A673 (cell line): ENCODE results near the gene CAV1. TPM values are rescaled to one million over a fixed set of nuclear protein-coding genes. Genes with fewer than 3 reads are reported as not detected.

Experiments used
- BruUV-seq: library from RNA; stranded (reverse); fragments of 400-500 nt; replicated peaks from 2 replicates; lab custom pipeline; 2021; lab: Mats Ljungman, UMichigan
- CTCF ChIA-PET: fragments of 300-600 bp; sonication (Branson Sonifier 250); formaldehyde crosslinking; loops from one replicate; lab custom pipeline; 2022; ENCODE audit warnings: antibody characterized with exemption; lab: Charles Lee
- POLR2A ChIA-PET: fragments of 300-600 bp; sonication (Branson Sonifier 250); formaldehyde crosslinking; loops from one replicate; lab custom pipeline; 2022; ENCODE audit warnings: antibody characterized with exemption; ENCODE audit not compliant: low non-redundant PET; lab: Charles Lee
- DNase-seq: peaks from one replicate; pipeline ENCODE4 v3.0.0-alpha.2; 2015; ENCODE audit warnings: low spot score
- H3K27ac ChIP-seq: fragments of 200-600 bp; sonication (generic); 2 replicates; pipeline ENCODE4 v1.5.1; 2016; ENCODE audit warnings: mixed run types, low read depth, mild to moderate bottlenecking, mixed read lengths, antibody characterized with exemption, low read length; ENCODE audit not compliant: poor library complexity, severe bottlenecking
- H3K27me3 ChIP-seq: fragments of 200-600 bp; sonication (generic); replicated peaks from 2 replicates; pipeline ENCODE4 v1.6.1; 2017; ENCODE audit warnings: mixed run types, low read depth, mild to moderate bottlenecking, mixed read lengths, antibody characterized with exemption, low read length; ENCODE audit not compliant: insufficient read depth, poor library complexity
- H3K36me3 ChIP-seq: fragments of 200-600 bp; sonication (generic); 2 replicates; pipeline ENCODE4 v1.6.1; 2016; ENCODE audit warnings: mixed run types, mild to moderate bottlenecking, mixed read lengths, antibody characterized with exemption, low read length; ENCODE audit not compliant: insufficient read depth, poor library complexity, severe bottlenecking
- H3K4me1 ChIP-seq: fragments of 200-600 bp; sonication (generic); 2 replicates; pipeline ENCODE4 v1.6.1; 2017; ENCODE audit warnings: mixed run types, mild to moderate bottlenecking, mixed read lengths, antibody characterized with exemption, low read length; ENCODE audit not compliant: insufficient read depth, poor library complexity, severe bottlenecking
- H3K4me3 ChIP-seq: fragments of 200-600 bp; sonication (generic); 2 replicates; pipeline ENCODE4 v1.5.1; 2016; ENCODE audit warnings: low read depth, mixed run types, mild to moderate bottlenecking, mixed read lengths, low read length; ENCODE audit not compliant: poor library complexity, severe bottlenecking
- H3K9me3 ChIP-seq: fragments of 200-600 bp; sonication (generic); 2 replicates; pipeline ENCODE4 v1.6.1; 2016; ENCODE audit warnings: mixed run types, low read depth, mild to moderate bottlenecking, mixed read lengths, antibody characterized with exemption, low read length; ENCODE audit not compliant: poor library complexity, severe bottlenecking
- EZH2 ChIP-seq: fragments of 200-600 bp; sonication (generic); IDR thresholded peaks from 2 replicates; pipeline ENCODE4 v1.6.1; 2017; ENCODE audit warnings: borderline replicate concordance, low read depth, mild to moderate bottlenecking, mixed read lengths, antibody characterized with exemption, low read length; ENCODE audit not compliant: poor library complexity, severe bottlenecking
- intact Hi-C: fragments of 100-400 bp; cut with micrococcal nuclease; formaldehyde crosslinking; loops from one replicate; pipeline ENCODE4 v1.10.0; 2022; ENCODE audit not compliant: unreplicated experiment
- total RNA-seq: library from RNA; stranded (reverse); gene quantifications from 2 replicates; pipeline ENCODE4 v1.2.3, GENCODE V29; 2021
- TF ChIP-seq, protein P1 (sequence below): fragments of 300-800, 200-600 bp; sonication (generic); conservative IDR thresholded peaks from 2 replicates; pipeline ENCODE4 v1.5.1; 2017; ENCODE audit warnings: low read depth, mild to moderate bottlenecking, antibody characterized with exemption, low read length, moderate library complexity, mixed read lengths

CAV1 gene
- total RNA-seq, 1 experiment from 2014 or later = 2,074 TPM

DNA sequence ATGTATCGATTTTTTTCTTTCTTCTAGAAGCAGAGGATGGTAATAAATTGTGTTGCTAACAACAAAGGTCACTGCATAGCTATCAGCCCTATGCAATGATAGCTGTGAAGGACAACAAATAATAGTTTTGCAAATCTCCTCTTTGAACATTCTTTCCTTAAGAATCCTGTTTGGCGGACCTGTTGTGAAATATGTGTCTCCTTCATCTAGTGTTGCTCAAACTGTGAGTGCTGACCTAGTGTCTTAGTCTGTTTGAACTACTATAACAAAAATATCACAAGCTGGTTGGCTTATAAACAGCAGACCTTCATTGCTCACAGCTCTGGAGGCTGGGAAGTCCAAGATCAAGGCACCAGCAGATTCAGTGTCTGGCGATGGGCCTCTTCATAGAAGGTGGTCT is 53.7 kb downstream of the CAV1 start:
- Histone ChIP-seq H3K4me3 (no peak overlapping the region), H3K4me1 (peaks cover 58% of the 10 kb centered on the region), H3K27ac (no peak overlapping the region), H3K9me3 (no peaks in the 10 kb centered on the region), H3K27me3 (no peaks in the 10 kb centered on the region), H3K36me3 (no peaks in the 10 kb centered on the region)
- no peak for DNase-seq
- intact Hi-C loops = no loop called here
- ChIA-PET POLR2A (no interaction called here), CTCF (no interaction called here)
- BruUV-seq = no TSS peak
- TF ChIP-seq EZH2 = no peak

- TF ChIP-seq, protein P1, sequence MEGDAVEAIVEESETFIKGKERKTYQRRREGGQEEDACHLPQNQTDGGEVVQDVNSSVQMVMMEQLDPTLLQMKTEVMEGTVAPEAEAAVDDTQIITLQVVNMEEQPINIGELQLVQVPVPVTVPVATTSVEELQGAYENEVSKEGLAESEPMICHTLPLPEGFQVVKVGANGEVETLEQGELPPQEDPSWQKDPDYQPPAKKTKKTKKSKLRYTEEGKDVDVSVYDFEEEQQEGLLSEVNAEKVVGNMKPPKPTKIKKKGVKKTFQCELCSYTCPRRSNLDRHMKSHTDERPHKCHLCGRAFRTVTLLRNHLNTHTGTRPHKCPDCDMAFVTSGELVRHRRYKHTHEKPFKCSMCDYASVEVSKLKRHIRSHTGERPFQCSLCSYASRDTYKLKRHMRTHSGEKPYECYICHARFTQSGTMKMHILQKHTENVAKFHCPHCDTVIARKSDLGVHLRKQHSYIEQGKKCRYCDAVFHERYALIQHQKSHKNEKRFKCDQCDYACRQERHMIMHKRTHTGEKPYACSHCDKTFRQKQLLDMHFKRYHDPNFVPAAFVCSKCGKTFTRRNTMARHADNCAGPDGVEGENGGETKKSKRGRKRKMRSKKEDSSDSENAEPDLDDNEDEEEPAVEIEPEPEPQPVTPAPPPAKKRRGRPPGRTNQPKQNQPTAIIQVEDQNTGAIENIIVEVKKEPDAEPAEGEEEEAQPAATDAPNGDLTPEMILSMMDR = no peak
- TF ChIP-seq EZH2 = no peak
- POLR2A ChIA-PET = no interaction called here
- DNase-seq = no peak
Observed at GRCh38 chr7:116579322-116579721, 54.5 kb downstream of the CAV1 start.

DNA sequence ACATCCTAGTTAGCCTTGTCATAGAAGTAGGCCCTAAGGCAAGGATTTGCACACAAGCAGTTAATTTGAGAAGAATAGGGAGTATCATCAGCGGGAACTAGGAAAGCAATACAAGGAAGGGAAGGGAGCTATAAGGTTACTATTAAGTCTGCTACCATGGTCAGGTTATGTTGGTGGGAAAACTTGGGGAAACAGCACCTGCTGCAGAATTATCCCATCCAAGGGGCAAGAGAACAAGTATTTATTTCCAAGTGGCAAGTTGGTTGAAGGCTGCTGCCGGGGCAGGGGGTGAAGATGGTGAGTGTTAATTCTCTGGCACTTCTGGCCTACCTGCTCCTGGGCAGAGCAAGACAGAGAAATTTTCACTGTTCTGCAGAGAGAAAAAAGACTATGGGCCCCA is 55.0 kb downstream of the CAV1 start:
- H3K27ac ChIP-seq = no peak overlapping the region
- no peaks in the 10 kb centered on the region for H3K9me3 ChIP-seq
- no peak for DNase-seq
- no peaks in the 10 kb centered on the region for H3K27me3 ChIP-seq
- no peak overlapping the region for H3K4me3 ChIP-seq
- BruUV-seq = no TSS peak
- intact Hi-C loops = loop anchor here (10.0 kb wide), 2 partner anchors 135 to 245 kb away; no protein-coding TSS in a partner anchor
- CTCF ChIA-PET = no interaction called here
- POLR2A ChIA-PET = no interaction called here
- H3K4me1 ChIP-seq = peaks cover 58% of the 10 kb centered on the region
- TF ChIP-seq, protein P1 = no peak
- no peak for TF ChIP-seq EZH2
- H3K36me3 ChIP-seq = no peaks in the 10 kb centered on the region

More at GRCh38 chr7:116579322-116579721, 54.5 kb downstream of the CAV1 start:
- Histone ChIP-seq H3K9me3 (no peaks in the 10 kb centered on the region), H3K27ac (no peak overlapping the region), H3K36me3 (no peaks in the 10 kb centered on the region), H3K4me3 (no peak overlapping the region), H3K4me1 (peaks cover 58% of the 10 kb centered on the region), H3K27me3 (no peaks in the 10 kb centered on the region)
- CTCF ChIA-PET = no interaction called here
- intact Hi-C loops = no loop called here
- no TSS peak for BruUV-seq
